Measurements from ENCODE around the gene FKBP15. TPM values are rescaled to one million over a fixed set of nuclear protein-coding genes. Genes with fewer than 3 reads are reported as not detected.

The FKBP15 gene
- total and polyA plus RNA-seq, 8 donors = 7.5 to 16.5 (median 10.0) TPM

- Histone ChIP-seq H3K9me3 (no peaks in the 10 kb centered on the region), H3K27ac (no peak overlapping the region), H3K27me3 (peaks cover 0 to 4% (median 0%) of the 10 kb centered on the region in 4 donors), H3K36me3 (no peaks in the 10 kb centered on the region), H3K4me3 (no peak overlapping the region), H3K4me1 (no peaks in the 10 kb centered on the region)
- FAIRE-seq (no peak), ATAC-seq (no peak), DNase-seq (no peak)
- intact Hi-C loops (cut with DNase I) = no loop called here
- WGBS, 2 donors = 56 to 62% methylated on average over 5 of the region's 5 CpGs
- no peak for TF ChIP-seq CTCF (IDR thresholded peaks at IDR 0.05)
These were observed 81.1 kb downstream of the FKBP15 start for GRCh38 chr9:113139953-113140352.

- 46% methylated on average over 4 of the region's 4 CpGs for WGBS, 2 donors
- no peaks in the 10 kb centered on the region for H3K4me1 ChIP-seq
- DNase-seq = no peak
- no peak overlapping the region for H3K27ac ChIP-seq
- H3K36me3 ChIP-seq = no peaks in the 10 kb centered on the region
- no peaks in the 10 kb centered on the region for H3K27me3 ChIP-seq
- FAIRE-seq = no peak
- no peak for TF ChIP-seq CTCF (IDR thresholded peaks at IDR 0.05)
- H3K9me3 ChIP-seq = no peaks in the 10 kb centered on the region
- no peak overlapping the region for H3K4me3 ChIP-seq
- intact Hi-C loops (cut with DNase I) = no loop called here
- ATAC-seq = no peak
These were observed 81.8 kb downstream of the FKBP15 start for GRCh38 chr9:113139225-113139829.

DNA sequence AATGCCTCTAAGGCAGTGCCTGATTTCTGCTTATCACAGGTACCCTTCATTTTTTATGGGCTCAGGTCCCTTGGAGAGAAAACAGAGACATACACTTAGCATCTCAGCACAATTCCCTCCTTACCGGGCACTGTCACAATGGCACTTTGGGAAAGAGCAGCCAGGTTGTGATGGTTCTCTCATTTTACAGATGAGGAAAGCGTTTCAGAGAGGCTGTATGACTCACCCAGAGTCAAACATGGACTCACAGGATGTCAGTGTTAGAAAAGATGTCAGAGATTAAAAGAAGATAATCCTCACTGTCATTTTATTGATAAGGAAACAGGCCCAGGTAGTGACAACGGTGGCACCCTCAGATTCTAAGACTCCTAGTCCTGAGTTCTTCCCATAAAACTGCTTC is 82.3 kb downstream of the FKBP15 start:
- no peak for DNase-seq
- no peak for TF ChIP-seq CTCF (IDR thresholded peaks at IDR 0.05)
- no peaks in the 10 kb centered on the region for H3K27me3 ChIP-seq
- H3K36me3 ChIP-seq = no peaks in the 10 kb centered on the region
- intact Hi-C loops (cut with DNase I) = no loop called here
- no peaks in the 10 kb centered on the region for H3K9me3 ChIP-seq
- WGBS, 2 donors = 62% methylated on average over 3 of the region's 3 CpGs
- no peak overlapping the region for H3K27ac ChIP-seq
- ATAC-seq = no peak
- no peak overlapping the region for H3K4me3 ChIP-seq
- H3K4me1 ChIP-seq = no peaks in the 10 kb centered on the region
- FAIRE-seq = no peak

DNA sequence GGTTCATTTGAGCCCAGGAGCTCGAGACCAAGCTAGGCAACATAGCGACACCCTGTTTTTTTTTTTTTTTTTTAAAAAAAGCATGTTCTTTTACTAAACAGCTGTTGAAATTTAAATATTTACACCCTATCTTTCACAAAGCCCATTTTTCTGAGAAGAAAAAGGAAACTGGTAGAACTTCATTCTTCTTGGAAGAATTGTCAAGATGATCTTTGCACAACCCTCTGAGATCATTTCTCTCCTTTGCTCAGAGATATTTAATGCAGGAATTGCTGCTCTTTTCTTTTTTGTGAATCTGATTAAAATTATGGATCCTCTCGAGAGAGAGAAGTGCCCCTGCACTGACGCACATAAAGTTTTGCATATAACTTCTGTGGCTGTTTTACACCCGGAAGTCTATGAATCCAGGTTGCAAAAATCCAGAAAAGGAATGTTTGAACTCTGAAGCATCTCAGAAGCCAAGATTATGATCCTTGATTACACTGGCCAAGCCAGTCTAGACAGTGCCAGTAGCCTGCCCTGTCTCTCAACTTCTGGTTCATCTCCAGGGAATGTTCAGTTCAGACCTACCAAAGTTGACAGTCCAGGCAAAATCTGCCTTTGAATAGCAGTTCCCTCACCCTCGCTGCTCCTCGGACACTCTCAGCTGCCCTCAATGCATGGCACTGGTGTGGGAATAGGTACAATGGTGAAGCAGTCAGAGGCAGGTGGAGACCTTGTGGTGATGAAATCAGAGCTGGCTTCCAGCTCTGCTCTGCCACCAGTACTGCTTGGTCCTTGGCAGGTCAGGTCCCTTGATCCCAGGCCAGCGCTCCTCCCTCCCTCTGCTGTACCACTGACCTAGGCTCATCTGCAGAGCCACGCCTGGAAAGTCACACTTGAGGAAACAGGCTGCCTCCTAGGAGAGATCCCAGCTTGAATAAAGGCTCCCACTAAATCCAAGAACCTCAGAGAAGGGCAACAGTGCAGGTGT is 83.6 kb downstream of the FKBP15 start:
- no peaks in the 10 kb centered on the region for H3K4me1 ChIP-seq
- no peak overlapping the region for H3K27ac ChIP-seq
- WGBS, 2 donors = 63% methylated on average over 9 of the region's 9 CpGs
- DNase-seq (peak in 3 of 6 donors; percentile 49 to 53 (median 51)), ATAC-seq (peak; percentile 63 to 86 (median 78)), FAIRE-seq (no peak)
- H3K4me3 ChIP-seq = no peak overlapping the region
- no peaks in the 10 kb centered on the region for H3K27me3 ChIP-seq
- intact Hi-C loops (cut with DNase I) = no loop called here
- TF ChIP-seq CTCF (IDR thresholded peaks at IDR 0.05) = no peak
- no peaks in the 10 kb centered on the region for H3K9me3 ChIP-seq
- no peaks in the 10 kb centered on the region for H3K36me3 ChIP-seq

All from pancreas (tissue), 10 donors.